HS-27A (cell line): Measurements from ENCODE around the gene TDRKH.
"Not testable (repeated sequence)": the region's sequence is repeated elsewhere in the genome, so short reads cannot be mapped to it uniquely, and the experiment has no call there.

Experiments
- DNase-seq: peaks from one replicate; pipeline ENCODE4 v3.0.0-alpha.2; 2012; ENCODE audit warnings: low read depth, missing footprints

The TDRKH gene

DNA sequence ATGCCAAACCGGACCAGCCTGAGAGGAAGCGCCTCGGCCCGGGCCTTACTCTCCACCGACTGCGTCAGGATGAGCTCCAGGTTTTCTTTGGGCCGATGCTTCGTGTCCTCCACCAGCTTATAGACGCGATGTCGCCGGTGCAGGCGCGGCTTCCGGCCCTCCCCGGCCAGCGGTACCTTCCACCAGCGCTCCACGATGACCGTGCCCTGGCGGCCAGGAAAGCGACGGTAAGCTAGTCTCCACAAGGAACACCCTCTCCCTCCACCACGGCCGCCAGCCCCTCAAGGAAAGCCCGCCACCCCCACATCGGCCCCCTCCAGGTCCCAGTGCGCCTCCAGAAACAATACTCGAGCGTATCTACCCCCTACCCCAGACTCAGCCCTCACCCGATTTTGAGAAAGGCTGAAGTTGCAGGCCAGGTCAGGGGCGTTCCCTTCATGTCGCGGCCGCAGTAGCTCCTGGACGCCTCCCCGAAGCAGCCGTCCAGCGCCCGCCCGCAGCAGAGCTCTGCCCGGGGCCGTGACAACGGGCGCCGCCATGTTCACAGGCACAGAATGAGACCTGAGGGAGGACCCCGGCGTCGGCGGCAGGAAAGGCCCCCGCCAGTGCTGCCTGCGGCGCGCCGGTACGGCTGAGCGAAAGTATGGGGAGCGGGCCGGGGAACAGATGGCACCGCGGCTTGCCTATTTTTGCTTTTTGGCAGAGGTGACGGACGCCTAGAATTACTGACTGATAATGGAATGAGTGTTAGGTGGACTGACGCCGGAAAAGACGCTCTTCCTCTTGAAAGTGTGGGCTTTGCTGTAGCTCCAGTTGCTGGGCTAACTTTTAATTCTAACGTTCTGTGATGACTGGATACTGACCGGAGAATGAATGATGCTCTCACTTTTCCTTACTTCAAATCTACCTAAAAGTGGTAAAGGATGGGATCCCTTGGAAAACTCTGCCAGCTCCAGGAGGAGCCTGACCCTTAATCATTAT is 27.1 kb downstream of the TDRKH start, which contains the start of gene MRPL9:
Gene MRPL9 (minus strand): TSS at position 556 of the 981 bp plus-strand sequence. CDS start 17 bp downstream, at position 539.
- DNase-seq, result peak; percentile 29

GRCh38 chr1:151760597-151761385 is 29.5 kb downstream of the TDRKH start:
- no peak for DNase-seq

GRCh38 chr1:151759241-151759640 is 31.1 kb downstream of the TDRKH start:
- DNase-seq, result no peak

- no peak for DNase-seq
Measured at GRCh38 chr1:151756291-151756690, 34.0 kb downstream of the TDRKH start.

DNA sequence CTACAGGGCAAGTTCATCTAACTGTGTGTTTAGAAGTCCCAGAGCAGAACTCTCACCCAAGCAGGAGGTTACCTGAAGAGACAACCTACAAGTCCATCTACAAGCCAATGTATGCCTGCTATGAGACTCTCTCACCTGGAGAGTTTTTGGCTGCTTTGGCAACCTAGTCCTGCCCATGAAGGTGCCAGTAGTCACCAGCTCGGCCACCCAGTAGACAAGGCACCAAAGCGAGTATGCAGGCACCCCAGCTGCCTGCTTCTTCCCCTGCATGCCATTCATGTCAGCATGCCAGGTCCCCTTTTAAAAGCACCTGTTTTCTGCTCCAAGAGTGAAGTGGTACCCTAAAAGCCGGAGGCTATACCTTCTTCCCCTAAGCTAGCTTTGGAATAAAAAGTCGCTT is 48.8 kb downstream of the TDRKH start:
- DNase-seq, result no peak

GRCh38 chr1:151739590-151740355 is 50.5 kb downstream of the TDRKH start:
- no peak for DNase-seq

DNA sequence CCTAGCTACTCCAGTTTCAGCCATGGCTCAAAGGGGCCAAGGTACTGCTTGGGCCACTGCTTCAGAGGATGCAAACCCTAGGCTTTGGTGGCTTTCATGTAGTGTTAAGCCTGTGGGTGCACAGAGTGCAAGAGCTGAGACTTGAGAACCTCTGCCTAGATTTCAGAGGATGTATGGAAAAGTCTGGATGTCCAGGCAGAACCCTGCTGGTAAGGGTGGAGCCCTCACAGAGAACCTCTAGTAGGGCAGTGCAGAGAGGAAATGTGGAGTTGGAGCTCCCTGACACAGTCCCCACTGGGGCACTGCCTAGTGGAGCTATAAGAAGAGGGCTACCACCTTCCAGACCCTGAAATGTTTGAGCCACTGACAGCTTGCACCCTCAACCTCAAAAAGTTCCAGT is 52.8 kb downstream of the TDRKH start:
- DNase-seq, result no peak

- DNase-seq, result no peak
Measured at GRCh38 chr1:151737026-151737425, 53.3 kb downstream of the TDRKH start.

DNA sequence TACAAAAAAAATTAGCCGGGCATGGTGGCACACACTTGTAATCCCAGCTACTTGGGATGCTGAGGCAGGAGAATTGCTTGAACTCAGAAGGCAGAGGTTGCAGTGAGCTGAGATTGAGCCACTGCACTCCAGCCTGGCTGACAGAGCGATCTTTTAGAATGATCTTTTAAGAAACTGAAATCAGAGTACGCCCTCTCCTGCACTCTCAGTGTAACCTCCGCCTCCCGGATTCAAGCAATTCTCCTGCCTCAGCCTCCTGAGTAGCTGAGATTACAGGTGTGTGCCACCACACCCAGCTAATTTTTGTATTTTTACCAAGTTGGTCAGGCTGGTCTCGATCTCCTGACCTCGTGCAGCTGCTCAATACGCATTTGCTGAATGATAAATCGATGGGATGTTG is 56.3 kb downstream of the TDRKH start:
- not testable (repeated sequence) for DNase-seq

DNA sequence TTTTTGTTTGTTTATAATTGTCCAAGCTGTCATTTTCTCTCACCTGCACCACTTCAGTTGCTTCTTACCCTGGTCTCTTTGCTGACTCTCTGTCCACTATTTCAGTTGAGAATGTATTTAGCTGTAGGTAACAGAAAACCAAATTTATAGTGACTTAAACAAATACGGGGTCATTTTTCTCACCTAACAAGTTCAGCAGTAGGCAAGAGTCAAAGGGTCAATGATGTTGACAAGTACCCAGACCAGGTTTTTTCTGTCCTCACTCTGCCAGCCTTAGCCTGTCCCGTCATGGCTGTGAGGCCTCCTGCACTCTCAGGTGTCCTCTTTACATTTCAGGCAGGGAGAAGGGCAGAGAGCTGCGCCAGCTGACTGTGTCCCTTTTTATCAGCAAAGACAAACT is 57.2 kb downstream of the TDRKH start:
- no peak for DNase-seq

GRCh38 chr1:151729966-151730291 is 60.4 kb downstream of the TDRKH start:
- DNase-seq, result no peak

DNA sequence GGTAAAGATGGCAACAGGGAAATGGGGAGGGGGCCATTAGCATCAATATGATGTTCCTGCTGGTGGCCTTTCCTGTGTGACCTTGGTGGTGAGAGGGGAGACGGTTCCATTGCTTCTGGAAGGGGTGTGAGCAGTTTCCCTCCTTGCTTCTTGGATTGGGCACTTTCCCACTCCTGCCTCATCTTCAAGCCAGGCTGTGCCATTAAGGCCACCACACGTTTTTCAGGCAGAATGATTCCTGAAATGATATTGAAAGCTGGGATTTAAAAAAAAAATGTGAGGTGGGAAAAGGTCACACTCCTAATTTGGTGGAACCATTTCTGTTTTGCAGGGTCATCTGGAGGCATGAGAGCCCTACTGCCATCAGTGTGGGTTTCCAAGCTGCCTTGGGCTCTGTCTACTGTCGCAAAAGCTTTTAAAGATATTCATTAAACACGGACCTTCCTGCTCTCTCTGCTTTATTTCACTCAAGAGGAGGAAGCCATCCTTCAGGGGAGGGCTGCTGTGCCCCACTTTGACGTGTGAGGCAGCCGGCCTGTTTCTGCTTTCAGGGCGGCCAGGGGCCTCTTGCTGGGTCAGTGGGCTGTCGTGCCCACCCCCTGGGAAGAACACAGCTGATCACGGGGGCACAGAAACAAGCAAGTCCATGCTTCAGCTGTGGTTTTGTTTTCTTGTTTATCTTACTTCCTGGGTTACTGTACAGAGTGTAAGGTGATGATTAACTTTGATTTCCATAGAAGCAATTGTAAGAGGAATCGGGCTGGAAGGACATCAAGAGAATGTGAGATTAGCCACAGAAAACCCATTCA is 60.9 kb downstream of the TDRKH start:
- no peak for DNase-seq

GRCh38 chr1:151728151-151729054 is 61.9 kb downstream of the TDRKH start:
- DNase-seq, result no peak

DNA sequence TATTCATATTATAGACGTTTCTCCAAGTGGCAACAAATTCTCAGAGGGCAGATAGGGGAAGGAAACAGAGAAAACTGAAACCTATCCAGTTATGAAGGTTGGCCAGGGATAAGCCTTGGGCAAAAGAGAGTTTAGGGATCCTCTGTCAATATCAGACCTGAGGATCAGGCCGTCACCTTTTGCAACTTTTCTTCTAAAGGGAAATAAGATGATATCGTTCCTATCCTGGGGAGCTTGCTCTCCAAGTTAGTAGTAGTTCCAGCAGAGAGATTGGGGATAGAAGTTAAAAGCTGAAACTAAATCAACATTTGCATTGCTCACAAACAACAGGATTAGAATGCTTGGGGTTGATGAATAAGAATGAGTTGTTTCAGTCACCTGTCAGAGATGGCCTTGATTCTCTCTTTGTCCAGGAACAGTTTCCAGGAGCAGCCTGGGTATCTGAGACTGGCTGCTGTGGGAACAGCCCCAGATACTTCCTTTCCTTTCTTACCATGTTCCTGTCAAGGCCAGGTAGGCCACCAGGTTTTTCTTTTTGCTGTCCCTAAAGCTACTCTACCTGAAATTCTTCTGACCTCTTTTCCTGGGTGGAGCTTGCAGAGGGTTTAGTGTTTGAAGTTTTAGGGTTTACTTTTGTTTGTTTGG is 66.5 kb downstream of the TDRKH start:
- DNase-seq, result no peak
